ENCODE measurements around the gene WNT5B.

DNA sequence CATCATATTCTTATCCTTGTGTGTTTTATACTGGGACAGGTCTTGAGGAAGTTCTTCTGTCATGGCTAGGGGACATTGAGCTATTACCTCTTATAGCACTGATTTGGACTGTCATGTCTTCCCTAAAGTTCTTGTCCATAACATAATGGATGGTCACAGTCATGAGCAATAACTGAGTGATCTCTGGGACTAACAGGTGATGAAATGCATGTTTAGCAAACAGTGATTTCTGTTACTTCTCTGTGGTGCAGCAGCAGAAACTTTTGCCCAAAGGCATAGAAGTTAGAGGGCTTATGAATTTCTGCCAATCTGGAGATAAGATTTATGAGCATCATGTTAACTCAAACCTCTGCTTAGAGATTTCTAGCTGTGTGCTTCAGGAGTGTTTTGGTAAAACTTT is 67.8 kb downstream of the WNT5B start:
- TF ChIP-seq, protein P1, sequence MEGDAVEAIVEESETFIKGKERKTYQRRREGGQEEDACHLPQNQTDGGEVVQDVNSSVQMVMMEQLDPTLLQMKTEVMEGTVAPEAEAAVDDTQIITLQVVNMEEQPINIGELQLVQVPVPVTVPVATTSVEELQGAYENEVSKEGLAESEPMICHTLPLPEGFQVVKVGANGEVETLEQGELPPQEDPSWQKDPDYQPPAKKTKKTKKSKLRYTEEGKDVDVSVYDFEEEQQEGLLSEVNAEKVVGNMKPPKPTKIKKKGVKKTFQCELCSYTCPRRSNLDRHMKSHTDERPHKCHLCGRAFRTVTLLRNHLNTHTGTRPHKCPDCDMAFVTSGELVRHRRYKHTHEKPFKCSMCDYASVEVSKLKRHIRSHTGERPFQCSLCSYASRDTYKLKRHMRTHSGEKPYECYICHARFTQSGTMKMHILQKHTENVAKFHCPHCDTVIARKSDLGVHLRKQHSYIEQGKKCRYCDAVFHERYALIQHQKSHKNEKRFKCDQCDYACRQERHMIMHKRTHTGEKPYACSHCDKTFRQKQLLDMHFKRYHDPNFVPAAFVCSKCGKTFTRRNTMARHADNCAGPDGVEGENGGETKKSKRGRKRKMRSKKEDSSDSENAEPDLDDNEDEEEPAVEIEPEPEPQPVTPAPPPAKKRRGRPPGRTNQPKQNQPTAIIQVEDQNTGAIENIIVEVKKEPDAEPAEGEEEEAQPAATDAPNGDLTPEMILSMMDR (IDR thresholded peaks at IDR 0.05; ENCODE audit: extremely low read depth in 1 of 2, insufficient read depth in 1 of 2, low read depth in 1 of 2, low read length in 2 of 2): no peak
- TF ChIP-seq MYC (IDR thresholded peaks at IDR 0.05; ENCODE audit: low read depth, low read length): no peak
- TF ChIP-seq POLR2A (IDR thresholded peaks at IDR 0.05; ENCODE audit: low read depth, low read length): no peak
- no peak for TF ChIP-seq POLR2AphosphoS5 (IDR thresholded peaks at IDR 0.05; ENCODE audit: insufficient read depth, low read depth, low read length)
- TF ChIP-seq EZH2 (IDR thresholded peaks at IDR 0.05; ENCODE audit: borderline replicate concordance, low read depth, low read length, severe bottlenecking): no peak
